Epithelial cell of proximal tubule (primary cell): Measurements from ENCODE around the gene YPEL3. TPM values are rescaled to one million over a fixed set of nuclear protein-coding genes. Genes with fewer than 3 reads are reported as not detected.

ENCODE experiments used
- DNase-seq: peaks from one replicate; pipeline ENCODE4 v3.0.0-alpha.2; 2011; ENCODE audit warnings: low read depth
- H3K4me3 ChIP-seq: 2 replicates; pipeline ENCODE4 v1.5.1; 2011; ENCODE audit warnings: low read depth, mild to moderate bottlenecking, low read length
- CTCF ChIP-seq: conservative IDR thresholded peaks from 2 replicates; pipeline ENCODE4 v1.5.1; 2012; ENCODE audit warnings: low read depth, mild to moderate bottlenecking, low read length
- total RNA-seq: library from RNA; depleted of rRNA; stranded (reverse); fragments of >200 nt; gene quantifications from 2 replicates; pipeline ENCODE4 v1.2.3, GENCODE V29; 2015

The YPEL3 gene
- total RNA-seq, 1 donor from 2014 or later: 41.3 TPM

- DNase-seq: no peak
- H3K4me3 ChIP-seq: peak overlapping the region; percentile 98
- no peak for TF ChIP-seq CTCF
Measured at GRCh38 chr16:30068333-30068732, 27.7 kb downstream of the YPEL3 start.

- TF ChIP-seq CTCF: no peak
- no peak for DNase-seq
- H3K4me3 ChIP-seq: peak overlapping the region; percentile 98
Measured at GRCh38 chr16:30067584-30067916, 28.5 kb downstream of the YPEL3 start.

GRCh38 chr16:30066761-30067583 is 29.0 kb downstream of the YPEL3 start:
- H3K4me3 ChIP-seq: peak overlapping the region; percentile 98
- DNase-seq: no peak
- TF ChIP-seq CTCF: no peak

GRCh38 chr16:30065943-30066760 is 29.9 kb downstream of the YPEL3 start:
- no peak for TF ChIP-seq CTCF
- H3K4me3 ChIP-seq: peak overlapping the region; percentile 98
- DNase-seq: no peak

GRCh38 chr16:30065102-30065942 is 30.7 kb downstream of the YPEL3 start, which contains the start of gene ALDOA:
Gene ALDOA, plus strand, starts transcription at chr16:30065760. Its CDS starts 1,138 bp downstream, at chr16:30066898.
- no peak for TF ChIP-seq CTCF
- H3K4me3 ChIP-seq: peak within 1 kb of the TSS; percentile 98
- peak; percentile 70 for DNase-seq

- peak overlapping the region; percentile 98 for H3K4me3 ChIP-seq
- no peak for DNase-seq
- TF ChIP-seq CTCF: no peak
Measured at GRCh38 chr16:30064729-30065101, 31.3 kb downstream of the YPEL3 start.
